ENCODE data around the gene CAMSAP3. TPM values are rescaled to one million over a fixed set of nuclear protein-coding genes. Genes with fewer than 3 reads are reported as not detected.
A peak's percentile ranks its signal among the peaks of the same experiment; 100 is the strongest.

Gene CAMSAP3
- not detected for total RNA-seq

DNA sequence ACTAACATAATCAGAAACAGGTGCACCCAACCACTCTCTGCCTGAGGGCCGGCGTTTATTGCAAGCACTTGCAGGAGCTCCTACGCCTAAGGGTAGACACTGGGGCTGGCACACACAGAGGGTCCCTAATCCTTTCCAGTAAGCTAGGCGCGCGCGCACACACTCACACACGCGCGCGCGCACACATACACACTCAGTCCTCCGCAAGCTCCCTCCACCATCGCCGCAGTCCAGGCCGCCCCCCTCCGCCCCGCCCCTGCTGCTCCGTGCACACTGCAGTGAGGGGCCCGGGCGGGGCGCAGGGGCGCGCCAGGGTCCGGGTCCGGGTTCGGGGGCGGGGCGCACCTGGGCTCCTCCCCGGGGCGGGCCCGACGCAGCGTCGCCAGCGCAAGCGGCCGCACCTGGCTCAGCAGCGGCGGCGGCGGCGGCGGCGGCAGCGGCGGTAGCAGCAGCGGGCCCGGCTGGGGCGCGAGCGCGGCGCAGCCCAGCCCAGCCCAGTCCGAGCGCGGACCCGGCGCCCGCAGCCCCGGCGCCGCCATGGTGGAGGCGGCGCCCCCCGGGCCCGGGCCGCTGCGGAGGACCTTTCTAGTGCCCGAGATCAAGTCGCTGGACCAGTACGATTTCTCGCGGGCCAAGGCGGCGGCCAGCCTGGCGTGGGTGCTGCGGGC, at the start of gene CAMSAP3:
CAMSAP3 (plus strand) TSS at position 398 of the 668 bp plus-strand sequence; CDS start at position 538, 140 bp downstream.
- Histone ChIP-seq H3K9me3 (ENCODE audit: control insufficient read depth in 3 of 3, low read length in 3 of 3) (no peaks in the 10 kb centered on the region), H3K27me3 (ENCODE audit: control insufficient read depth in 3 of 3, insufficient read depth in 3 of 3, low read length in 3 of 3) (peaks cover 32 to 34% (median 33%) of the 10 kb centered on the region in 3 donors), H3K36me3 (ENCODE audit: control insufficient read depth in 3 of 3, insufficient read depth in 3 of 3, low read length in 3 of 3) (no peaks in the 10 kb centered on the region), H3K4me3 (ENCODE audit: low read length in 3 of 3) (no peak within 1 kb of the TSS), H3K9ac (ENCODE audit: low read depth in 1 of 3, low read length in 3 of 3) (no peak within 1 kb of the TSS), H3K4me1 (ENCODE audit: control insufficient read depth in 3 of 3, insufficient read depth in 3 of 3, low read length in 3 of 3) (peaks cover 0 to 2% (median 0%) of the 10 kb centered on the region in 3 donors), H3K27ac (ENCODE audit: low read depth, low read length) (no peak within 1 kb of the TSS)

GRCh38 chr19:7545904-7546303, 49.8 kb upstream of the CAMSAP3 start:
- H3K9ac ChIP-seq (ENCODE audit: low read depth in 1 of 3, low read length in 3 of 3): no peak overlapping the region
- no peak overlapping the region for H3K27ac ChIP-seq (ENCODE audit: low read depth, low read length)
- no peaks in the 10 kb centered on the region for H3K27me3 ChIP-seq (ENCODE audit: control insufficient read depth in 3 of 3, insufficient read depth in 3 of 3, low read length in 3 of 3)
- no peaks in the 10 kb centered on the region for H3K4me1 ChIP-seq (ENCODE audit: control insufficient read depth in 3 of 3, insufficient read depth in 3 of 3, low read length in 3 of 3)
- H3K9me3 ChIP-seq (ENCODE audit: control insufficient read depth in 3 of 3, low read length in 3 of 3): no peaks in the 10 kb centered on the region
- H3K36me3 ChIP-seq (ENCODE audit: control insufficient read depth in 3 of 3, insufficient read depth in 3 of 3, low read length in 3 of 3): peaks cover 22 to 28% (median 25%) of the 10 kb centered on the region in 3 donors
- H3K4me3 ChIP-seq (ENCODE audit: low read length in 3 of 3): no peak overlapping the region

DNA sequence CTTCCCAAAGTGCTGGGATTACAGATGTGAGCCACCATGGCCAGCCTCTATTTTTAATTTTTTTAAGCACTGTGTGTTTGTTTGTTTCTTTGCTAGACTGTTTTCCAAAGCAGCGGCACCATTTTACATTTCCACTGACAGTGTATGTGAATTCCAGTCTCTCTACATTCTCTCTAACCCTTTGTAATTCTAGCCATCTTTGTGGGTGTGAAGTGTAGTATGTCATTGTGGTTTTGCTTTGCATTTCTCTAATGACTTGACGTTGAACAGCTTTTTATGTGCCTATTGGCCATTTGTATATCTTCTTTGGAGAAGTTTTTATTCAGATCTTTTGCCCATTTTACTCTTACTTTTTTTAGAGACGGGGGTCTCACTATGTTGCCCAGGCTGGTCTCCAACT, 48.5 kb upstream of the CAMSAP3 start:
- peaks cover 18 to 23% (median 21%) of the 10 kb centered on the region in 3 donors for H3K36me3 ChIP-seq (ENCODE audit: control insufficient read depth in 3 of 3, insufficient read depth in 3 of 3, low read length in 3 of 3)
- H3K4me3 ChIP-seq (ENCODE audit: low read length in 3 of 3): no peak overlapping the region
- H3K9me3 ChIP-seq (ENCODE audit: control insufficient read depth in 3 of 3, low read length in 3 of 3): no peaks in the 10 kb centered on the region
- no peak overlapping the region for H3K9ac ChIP-seq (ENCODE audit: low read depth in 1 of 3, low read length in 3 of 3)
- no peak overlapping the region for H3K27ac ChIP-seq (ENCODE audit: low read depth, low read length)
- H3K4me1 ChIP-seq (ENCODE audit: control insufficient read depth in 3 of 3, insufficient read depth in 3 of 3, low read length in 3 of 3): peaks cover 0 to 5% (median 3%) of the 10 kb centered on the region in 3 donors
- no peaks in the 10 kb centered on the region for H3K27me3 ChIP-seq (ENCODE audit: control insufficient read depth in 3 of 3, insufficient read depth in 3 of 3, low read length in 3 of 3)

DNA sequence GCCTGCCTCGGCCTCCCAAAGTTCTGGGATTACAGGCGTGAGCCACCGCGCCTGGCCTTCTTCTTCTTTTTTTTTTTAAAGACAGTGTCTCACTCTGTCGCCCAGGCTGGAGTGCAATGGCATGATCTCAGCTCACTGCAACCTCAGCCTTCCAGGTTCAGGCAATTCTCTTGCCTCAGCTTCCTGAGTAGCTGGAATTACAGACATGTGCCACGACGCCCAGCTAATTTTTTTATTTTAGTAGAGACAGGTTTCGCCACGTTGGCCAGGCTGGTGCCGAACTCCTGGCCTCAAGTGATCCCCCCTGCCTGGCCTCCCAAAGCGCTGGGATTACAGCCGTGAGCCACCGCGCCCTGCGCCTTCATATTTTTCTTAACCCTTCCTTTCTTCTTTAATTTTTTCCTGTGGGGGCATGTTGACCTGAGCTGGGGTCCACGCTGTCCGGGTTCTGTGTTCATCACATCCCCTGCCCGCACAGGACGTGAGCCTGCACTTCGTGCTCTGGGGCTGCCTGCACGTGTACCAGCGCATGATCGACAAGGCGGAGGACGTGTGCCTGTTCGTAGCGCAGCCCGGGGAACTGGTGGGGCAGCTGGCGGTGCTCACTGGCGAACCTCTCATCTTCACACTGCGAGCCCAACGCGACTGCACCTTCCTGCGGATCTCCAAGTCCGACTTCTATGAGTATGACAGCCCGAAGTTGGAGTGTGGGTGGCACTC, 46.1 kb upstream of the CAMSAP3 start:
- H3K27me3 ChIP-seq (ENCODE audit: control insufficient read depth in 3 of 3, insufficient read depth in 3 of 3, low read length in 3 of 3): no peaks in the 10 kb centered on the region
- peaks cover 0 to 5% (median 3%) of the 10 kb centered on the region in 3 donors for H3K4me1 ChIP-seq (ENCODE audit: control insufficient read depth in 3 of 3, insufficient read depth in 3 of 3, low read length in 3 of 3)
- H3K9ac ChIP-seq (ENCODE audit: low read depth in 1 of 3, low read length in 3 of 3): no peak overlapping the region
- H3K27ac ChIP-seq (ENCODE audit: low read depth, low read length): no peak overlapping the region
- H3K36me3 ChIP-seq (ENCODE audit: control insufficient read depth in 3 of 3, insufficient read depth in 3 of 3, low read length in 3 of 3): peaks cover 10 to 16% (median 15%) of the 10 kb centered on the region in 3 donors
- no peak overlapping the region for H3K4me3 ChIP-seq (ENCODE audit: low read length in 3 of 3)
- no peaks in the 10 kb centered on the region for H3K9me3 ChIP-seq (ENCODE audit: control insufficient read depth in 3 of 3, low read length in 3 of 3)

GRCh38 chr19:7550169-7550770, 45.4 kb upstream of the CAMSAP3 start:
- Histone ChIP-seq H3K36me3 (ENCODE audit: control insufficient read depth in 3 of 3, insufficient read depth in 3 of 3, low read length in 3 of 3) (peaks cover 13 to 18% (median 17%) of the 10 kb centered on the region in 3 donors), H3K4me1 (ENCODE audit: control insufficient read depth in 3 of 3, insufficient read depth in 3 of 3, low read length in 3 of 3) (peaks cover 0 to 5% (median 3%) of the 10 kb centered on the region in 3 donors), H3K27ac (ENCODE audit: low read depth, low read length) (no peak overlapping the region)

GRCh38 chr19:7550987-7551761, 44.5 kb upstream of the CAMSAP3 start:
- H3K27me3 ChIP-seq (ENCODE audit: control insufficient read depth in 3 of 3, insufficient read depth in 3 of 3, low read length in 3 of 3): no peaks in the 10 kb centered on the region
- peaks cover 0 to 5% (median 3%) of the 10 kb centered on the region in 3 donors for H3K4me1 ChIP-seq (ENCODE audit: control insufficient read depth in 3 of 3, insufficient read depth in 3 of 3, low read length in 3 of 3)
- H3K4me3 ChIP-seq (ENCODE audit: low read length in 3 of 3): peak overlapping the region; percentile 43 to 65 (median 64)
- H3K27ac ChIP-seq (ENCODE audit: low read depth, low read length): peak overlapping the region; percentile 30
- no peaks in the 10 kb centered on the region for H3K9me3 ChIP-seq (ENCODE audit: control insufficient read depth in 3 of 3, low read length in 3 of 3)
- no peak overlapping the region for H3K9ac ChIP-seq (ENCODE audit: low read depth in 1 of 3, low read length in 3 of 3)
- H3K36me3 ChIP-seq (ENCODE audit: control insufficient read depth in 3 of 3, insufficient read depth in 3 of 3, low read length in 3 of 3): peaks cover 13 to 22% (median 21%) of the 10 kb centered on the region in 3 donors

More at GRCh38 chr19:7550169-7550770, 45.4 kb upstream of the CAMSAP3 start:
- Histone ChIP-seq H3K27me3 (ENCODE audit: control insufficient read depth in 3 of 3, insufficient read depth in 3 of 3, low read length in 3 of 3) (no peaks in the 10 kb centered on the region), H3K9ac (ENCODE audit: low read depth in 1 of 3, low read length in 3 of 3) (no peak overlapping the region), H3K9me3 (ENCODE audit: control insufficient read depth in 3 of 3, low read length in 3 of 3) (no peaks in the 10 kb centered on the region), H3K4me3 (ENCODE audit: low read length in 3 of 3) (peak overlapping the region in 1 of 3 donors; percentile 14)

GRCh38 chr19:7552781-7553180, 42.9 kb upstream of the CAMSAP3 start:
- Histone ChIP-seq H3K4me1 (ENCODE audit: control insufficient read depth in 3 of 3, insufficient read depth in 3 of 3, low read length in 3 of 3) (peaks cover 0 to 5% (median 3%) of the 10 kb centered on the region in 3 donors), H3K4me3 (ENCODE audit: low read length in 3 of 3) (no peak overlapping the region), H3K27me3 (ENCODE audit: control insufficient read depth in 3 of 3, insufficient read depth in 3 of 3, low read length in 3 of 3) (no peaks in the 10 kb centered on the region), H3K9ac (ENCODE audit: low read depth in 1 of 3, low read length in 3 of 3) (no peak overlapping the region), H3K27ac (ENCODE audit: low read depth, low read length) (no peak overlapping the region), H3K36me3 (ENCODE audit: control insufficient read depth in 3 of 3, insufficient read depth in 3 of 3, low read length in 3 of 3) (peaks cover 28 to 35% (median 34%) of the 10 kb centered on the region in 3 donors), H3K9me3 (ENCODE audit: control insufficient read depth in 3 of 3, low read length in 3 of 3) (no peaks in the 10 kb centered on the region)

GRCh38 chr19:7554565-7554964, 41.1 kb upstream of the CAMSAP3 start:
- H3K9ac ChIP-seq (ENCODE audit: low read depth in 1 of 3, low read length in 3 of 3): no peak overlapping the region
- no peak overlapping the region for H3K27ac ChIP-seq (ENCODE audit: low read depth, low read length)
- H3K9me3 ChIP-seq (ENCODE audit: control insufficient read depth in 3 of 3, low read length in 3 of 3): no peaks in the 10 kb centered on the region
- no peak overlapping the region for H3K4me3 ChIP-seq (ENCODE audit: low read length in 3 of 3)
- H3K27me3 ChIP-seq (ENCODE audit: control insufficient read depth in 3 of 3, insufficient read depth in 3 of 3, low read length in 3 of 3): no peaks in the 10 kb centered on the region
- H3K36me3 ChIP-seq (ENCODE audit: control insufficient read depth in 3 of 3, insufficient read depth in 3 of 3, low read length in 3 of 3): peaks cover 45 to 50% (median 50%) of the 10 kb centered on the region in 3 donors
- H3K4me1 ChIP-seq (ENCODE audit: control insufficient read depth in 3 of 3, insufficient read depth in 3 of 3, low read length in 3 of 3): peaks cover 0 to 5% (median 3%) of the 10 kb centered on the region in 3 donors

- H3K4me1 ChIP-seq (ENCODE audit: control insufficient read depth in 3 of 3, insufficient read depth in 3 of 3, low read length in 3 of 3): peaks cover 0 to 5% (median 3%) of the 10 kb centered on the region in 3 donors
- H3K9me3 ChIP-seq (ENCODE audit: control insufficient read depth in 3 of 3, low read length in 3 of 3): no peaks in the 10 kb centered on the region
- H3K36me3 ChIP-seq (ENCODE audit: control insufficient read depth in 3 of 3, insufficient read depth in 3 of 3, low read length in 3 of 3): peaks cover 45 to 52% (median 50%) of the 10 kb centered on the region in 3 donors
- no peak overlapping the region for H3K27ac ChIP-seq (ENCODE audit: low read depth, low read length)
- H3K4me3 ChIP-seq (ENCODE audit: low read length in 3 of 3): no peak overlapping the region
- no peaks in the 10 kb centered on the region for H3K27me3 ChIP-seq (ENCODE audit: control insufficient read depth in 3 of 3, insufficient read depth in 3 of 3, low read length in 3 of 3)
- H3K9ac ChIP-seq (ENCODE audit: low read depth in 1 of 3, low read length in 3 of 3): no peak overlapping the region
Measured at GRCh38 chr19:7554990-7555864, 40.4 kb upstream of the CAMSAP3 start.
